Ureter (tissue), 1 donor: ENCODE results near the gene NCKAP5. TPM values are rescaled to one million over a fixed set of nuclear protein-coding genes. Genes with fewer than 3 reads are reported as not detected.

Source experiments
- DNase-seq: peaks from one replicate; pipeline ENCODE4 v3.0.0-alpha.2; 2020; ENCODE audit warnings: low spot score
- total RNA-seq: library from RNA; stranded (reverse); gene quantifications from one replicate; pipeline ENCODE4 v1.2.4, GENCODE V29; 2023
- donor health status: DM: yes; HTN: yes; CAD: no.

NCKAP5 gene
- total RNA-seq, 1 donor from 2014 or later, result 7.3 TPM

DNA sequence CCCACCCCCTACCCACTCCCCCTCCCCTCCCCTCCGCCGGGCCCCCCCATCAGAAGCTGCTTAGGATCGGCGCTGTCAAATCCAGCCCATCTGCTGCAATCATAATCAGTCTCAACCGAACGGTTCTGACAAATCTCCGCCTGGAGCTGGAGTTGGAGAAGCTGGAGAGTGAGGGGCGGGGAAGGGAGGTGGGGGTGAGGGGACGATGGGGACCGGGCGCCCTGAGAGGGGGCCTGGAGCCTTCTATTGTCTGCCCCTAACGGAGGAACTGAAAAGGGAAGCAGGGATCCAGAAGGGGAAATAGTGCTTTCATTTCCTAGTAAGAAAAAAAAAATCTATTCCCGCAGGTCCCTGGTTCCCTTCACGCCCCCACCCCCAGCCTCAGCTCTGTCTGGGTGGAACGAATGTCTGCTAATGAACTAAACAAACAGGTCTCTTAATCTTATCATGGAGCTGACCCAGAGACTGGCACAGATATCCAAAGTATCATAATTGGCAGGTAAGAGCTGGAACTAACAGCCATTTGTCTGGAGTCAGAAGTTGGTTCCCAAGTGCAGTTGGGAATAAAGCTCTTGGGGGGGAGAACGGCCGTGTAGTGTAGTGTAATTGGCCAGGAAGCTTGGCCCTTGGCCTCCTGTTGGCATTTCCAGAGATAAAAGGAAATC lies 301.2 kb downstream of the NCKAP5 start:
- no peak for DNase-seq

DNA sequence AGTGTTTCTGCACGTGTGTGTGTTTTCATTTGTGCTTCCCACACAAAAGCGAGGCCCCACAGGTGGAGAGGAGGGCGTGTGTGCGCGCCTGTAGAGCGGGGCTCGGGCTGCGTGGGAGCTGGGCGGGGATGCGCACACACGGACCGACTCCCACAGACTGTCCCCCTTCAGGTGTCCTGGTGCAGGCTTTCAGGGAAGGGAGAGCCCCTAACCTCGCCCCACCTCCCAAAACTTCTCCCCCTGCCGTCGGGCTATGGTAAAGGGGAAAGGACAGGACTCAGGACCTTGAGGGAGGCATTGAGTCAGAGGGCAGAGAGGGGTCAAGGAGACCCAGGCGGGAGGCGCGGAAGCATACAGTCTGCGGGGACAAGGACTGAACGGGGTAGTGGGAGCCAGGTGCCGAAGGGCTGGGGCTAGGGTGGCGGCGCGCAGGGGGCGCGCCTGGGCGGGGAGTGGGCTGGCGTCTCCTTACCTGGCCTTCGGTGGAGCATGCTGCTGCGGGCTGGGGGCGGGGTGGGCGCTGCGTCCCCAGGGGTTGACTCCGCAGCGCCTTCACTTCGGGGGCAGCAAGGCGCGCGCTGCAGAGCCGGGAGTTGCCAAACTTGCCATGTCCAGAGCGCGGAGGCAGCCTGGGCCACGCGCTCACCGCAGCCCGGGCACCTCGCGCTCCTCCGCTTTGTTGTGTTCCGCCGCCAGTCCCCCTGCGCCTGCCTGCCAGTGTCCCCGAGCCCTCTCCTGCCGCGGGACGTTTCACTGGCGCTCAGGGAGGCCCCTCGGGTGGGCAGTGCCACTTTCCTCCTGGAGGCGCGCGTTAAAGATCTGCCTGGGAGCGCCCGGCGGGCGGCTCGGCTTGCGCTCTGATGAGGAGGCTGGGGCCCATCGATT lies 302.0 kb downstream of the NCKAP5 start:
- no peak for DNase-seq

DNA sequence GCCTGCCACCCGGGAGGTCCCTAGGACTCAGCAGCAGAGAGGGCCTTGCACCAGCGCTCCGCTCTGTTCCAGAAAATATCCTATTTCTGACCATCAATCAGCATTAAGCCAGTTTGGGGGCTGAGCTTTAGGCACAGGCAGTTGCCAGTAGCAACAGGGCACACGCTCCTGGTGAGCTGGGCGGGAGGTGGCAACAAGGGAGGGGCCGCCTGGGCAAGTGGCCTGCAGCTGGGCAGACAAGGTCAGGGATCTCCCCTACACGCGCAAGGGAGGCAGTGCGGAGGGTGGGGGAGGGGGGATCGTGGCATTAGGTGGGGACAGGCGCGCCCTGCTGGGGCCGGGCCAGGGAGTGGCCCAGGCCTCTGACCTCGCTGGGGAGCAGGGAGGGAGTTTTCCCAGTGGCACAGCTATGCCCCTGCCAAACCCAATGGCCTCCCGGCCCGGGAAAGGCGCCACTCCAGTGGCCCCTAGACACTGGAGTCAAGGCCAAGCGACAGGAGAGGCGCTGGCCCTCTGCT lies 302.8 kb downstream of the NCKAP5 start:
- DNase-seq, result no peak

DNA sequence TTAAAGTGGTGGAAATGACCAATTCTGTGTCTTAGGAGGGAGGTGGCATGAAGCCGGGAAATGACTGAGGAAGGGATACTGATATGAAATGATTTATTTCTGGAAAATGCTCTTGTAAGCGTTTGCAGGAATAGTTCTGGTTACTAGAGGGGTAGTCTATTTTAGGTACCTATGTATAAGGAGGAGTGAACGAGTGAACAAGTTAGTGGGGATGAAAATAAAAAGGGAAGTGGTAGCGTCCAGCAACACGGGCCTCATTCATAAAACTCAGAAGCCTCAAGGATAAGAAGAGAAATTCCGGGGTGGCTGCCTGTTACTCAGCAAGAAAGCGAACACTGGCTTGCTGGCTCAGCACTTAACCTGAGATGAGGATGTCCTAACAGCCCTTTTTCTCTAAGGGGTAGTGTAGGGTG lies 303.3 kb downstream of the NCKAP5 start:
- DNase-seq, result no peak

DNA sequence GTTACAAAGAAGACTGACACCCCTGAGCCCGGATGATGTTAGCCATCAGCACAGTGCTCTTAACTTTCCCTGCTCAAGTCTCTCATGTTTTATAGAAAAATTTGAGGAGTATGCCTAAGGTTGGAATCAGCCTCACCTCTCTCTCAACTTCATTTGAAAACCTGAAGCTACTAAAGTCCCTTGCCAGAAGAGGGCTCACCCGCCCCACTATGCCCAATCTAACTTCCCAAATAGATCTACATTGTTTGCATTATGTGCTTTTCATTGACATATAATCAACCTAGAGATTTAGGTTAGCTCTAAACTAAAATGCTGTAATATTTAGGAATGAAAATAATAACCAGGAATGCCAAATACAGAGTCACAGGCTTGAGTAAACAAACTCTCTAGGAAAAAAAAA lies 305.4 kb downstream of the NCKAP5 start:
- no peak for DNase-seq

DNA sequence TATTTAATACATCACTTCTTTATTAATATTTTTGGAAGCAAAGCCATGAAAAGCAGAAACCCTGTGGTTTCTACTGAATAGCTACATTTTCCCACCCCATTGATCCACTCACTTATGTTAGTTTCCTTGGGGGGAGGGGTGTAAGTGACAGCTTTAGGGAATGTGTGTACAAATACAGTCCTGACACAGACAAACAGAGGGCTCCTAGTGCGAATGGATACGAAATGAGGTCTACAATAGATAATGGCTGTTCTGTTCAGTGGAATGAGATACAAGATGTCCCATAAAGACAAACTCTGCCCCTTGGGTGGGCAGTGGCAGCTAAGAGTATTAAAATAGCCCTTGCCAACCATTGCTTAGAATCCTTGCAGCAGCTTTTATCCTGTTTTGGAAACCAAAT lies 312.9 kb downstream of the NCKAP5 start:
- no peak for DNase-seq

DNA sequence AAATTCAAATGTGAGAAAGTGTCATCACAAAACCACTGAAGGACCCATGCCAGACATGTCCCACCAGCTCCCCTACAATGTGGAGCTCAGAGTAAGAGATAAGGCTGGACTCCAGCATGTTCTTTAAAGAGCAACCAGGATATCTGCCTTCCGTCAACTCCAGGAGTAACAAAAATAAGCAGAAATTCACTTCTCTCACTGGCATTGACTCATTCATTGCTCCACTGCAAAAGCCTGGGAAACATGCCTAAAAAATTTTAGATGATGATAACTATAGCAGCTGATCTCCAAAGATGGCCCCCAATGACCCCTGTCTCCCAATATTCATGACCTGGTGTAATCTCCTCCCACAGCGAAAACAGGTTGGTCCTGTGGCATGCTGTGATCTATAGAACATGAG lies 314.5 kb downstream of the NCKAP5 start:
- DNase-seq, result no peak

DNA sequence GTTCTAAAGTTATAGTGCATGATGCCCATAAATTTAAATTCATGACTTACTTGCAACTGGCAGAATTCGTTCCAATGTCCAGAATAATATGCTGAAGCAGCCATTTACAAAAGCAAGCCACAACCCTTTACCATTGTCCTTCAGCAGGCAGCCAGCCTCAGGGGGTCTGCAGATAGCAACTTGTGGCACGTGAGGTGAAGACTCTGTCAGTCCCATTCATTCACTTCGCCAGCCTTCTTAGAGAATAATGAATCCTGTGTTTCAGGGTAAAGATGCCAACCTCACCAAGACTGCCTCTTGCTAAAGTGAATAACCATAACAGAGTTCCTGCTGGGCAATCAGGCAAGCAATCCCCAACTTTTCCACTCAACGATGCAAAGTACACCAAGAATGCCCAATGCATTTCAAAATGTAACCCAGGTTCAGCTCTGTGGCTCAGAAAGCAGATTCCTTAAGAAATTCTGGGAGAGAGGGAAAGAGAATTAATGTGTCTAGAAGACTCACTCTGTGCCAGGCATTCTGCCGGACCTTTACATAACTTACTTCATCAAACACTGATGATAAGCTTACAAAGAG lies 315.4 kb downstream of the NCKAP5 start:
- no peak for DNase-seq

DNA sequence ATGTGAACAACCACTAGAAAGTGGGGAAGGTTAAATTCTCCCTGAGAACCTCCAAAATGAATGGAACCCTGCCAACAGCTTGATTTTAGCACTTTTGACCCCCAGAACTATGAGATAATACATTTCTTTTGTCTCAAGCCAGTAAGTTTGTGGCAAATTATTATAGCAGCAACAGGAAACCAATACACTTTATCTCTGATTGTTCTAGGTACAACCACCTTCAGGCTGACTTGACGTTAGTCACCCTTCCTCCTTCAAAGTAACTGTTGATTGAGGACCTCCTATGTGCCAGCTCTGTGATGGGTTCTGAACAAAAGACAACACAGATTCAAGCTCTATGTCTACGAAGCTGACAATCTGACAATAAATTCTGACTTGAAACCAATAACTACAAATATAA lies 318.9 kb downstream of the NCKAP5 start:
- DNase-seq, result no peak

DNA sequence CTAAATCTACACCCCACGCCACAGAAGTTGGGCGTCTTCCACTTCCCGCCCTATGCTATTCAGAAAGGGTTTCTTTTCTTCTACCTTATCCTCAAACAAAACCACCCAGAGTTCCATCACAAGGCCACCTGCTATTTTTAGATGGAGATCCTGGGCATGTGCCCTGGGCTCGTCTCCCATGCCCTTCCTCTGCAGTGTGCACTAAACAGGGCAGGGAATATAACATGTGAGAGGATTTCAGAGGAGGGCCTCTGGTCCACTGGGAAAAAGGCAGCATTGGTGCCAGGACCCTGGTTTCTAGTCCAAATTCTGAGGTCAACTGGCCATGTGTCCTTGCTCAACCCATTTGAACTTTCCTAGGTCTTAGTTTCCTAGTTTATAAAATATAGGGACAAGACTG lies 320.0 kb downstream of the NCKAP5 start:
- DNase-seq, result no peak

DNA sequence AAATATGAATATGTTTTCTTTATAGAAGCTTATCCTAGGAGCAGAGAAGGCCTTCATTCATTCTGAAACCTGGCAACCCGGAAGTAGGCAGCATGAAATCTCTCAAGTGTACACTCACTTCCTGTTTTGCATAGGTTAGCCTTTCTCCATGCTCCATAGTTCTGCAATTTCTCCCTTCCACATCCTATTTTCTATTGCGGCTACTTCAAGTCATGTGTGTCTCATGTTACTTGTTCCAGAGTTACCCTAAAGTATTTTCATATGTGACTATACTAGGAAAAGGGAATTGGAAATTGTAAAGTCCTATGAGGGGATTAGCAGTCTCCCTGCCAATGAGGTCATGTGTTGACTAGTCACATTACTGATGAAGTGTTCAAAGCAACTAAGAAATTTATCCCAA lies 320.6 kb downstream of the NCKAP5 start:
- DNase-seq, result no peak

DNA sequence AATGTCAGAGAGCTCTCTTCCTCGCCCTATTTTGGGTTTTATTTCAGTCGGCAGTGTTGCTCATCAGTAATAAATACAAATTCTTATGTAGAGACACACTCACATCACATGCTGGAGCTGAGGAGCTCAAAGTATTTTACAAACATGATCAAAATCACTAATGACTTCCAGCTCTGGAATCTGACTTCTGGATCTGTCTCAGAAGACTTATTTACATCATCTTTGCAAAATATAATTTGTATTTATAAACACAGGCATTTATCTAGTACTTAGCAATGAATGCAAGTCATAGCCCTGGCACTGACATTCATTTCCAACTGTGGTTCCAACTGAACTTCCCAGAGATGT lies 327.1 kb downstream of the NCKAP5 start:
- DNase-seq, result no peak

DNA sequence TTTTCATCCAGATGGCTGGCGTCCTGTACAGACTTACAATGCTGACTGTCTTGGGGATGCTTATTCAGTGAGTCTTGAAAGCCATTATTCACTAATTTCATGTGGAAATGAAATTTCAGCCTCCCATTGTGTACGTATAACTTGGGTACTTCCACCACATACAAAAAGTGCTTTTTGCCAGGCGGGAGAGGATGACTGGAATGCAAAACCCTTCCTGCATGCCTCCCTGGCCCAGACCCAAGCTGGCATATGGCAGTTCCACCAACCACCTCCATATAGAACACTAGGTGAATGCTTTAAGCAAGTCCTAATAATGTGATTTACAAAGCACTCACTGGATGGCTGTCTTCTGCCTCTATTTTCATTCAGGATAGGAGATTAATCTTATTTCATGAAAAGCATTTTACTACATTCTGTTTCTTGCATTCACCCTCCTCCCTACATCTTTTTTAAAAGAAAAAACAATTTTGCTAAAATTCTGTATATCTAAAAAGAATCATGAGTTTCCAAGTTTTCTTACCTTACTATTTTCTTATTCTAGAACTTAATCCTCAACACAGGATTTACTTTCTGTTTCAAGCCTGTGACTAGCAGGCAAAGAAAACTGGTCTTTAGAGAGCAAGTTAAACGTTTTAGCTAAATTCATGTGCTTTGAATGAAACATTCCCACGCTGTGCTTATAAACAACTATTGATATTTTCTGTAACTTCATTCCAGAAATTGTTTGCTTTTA lies 327.6 kb downstream of the NCKAP5 start:
- no peak for DNase-seq

DNA sequence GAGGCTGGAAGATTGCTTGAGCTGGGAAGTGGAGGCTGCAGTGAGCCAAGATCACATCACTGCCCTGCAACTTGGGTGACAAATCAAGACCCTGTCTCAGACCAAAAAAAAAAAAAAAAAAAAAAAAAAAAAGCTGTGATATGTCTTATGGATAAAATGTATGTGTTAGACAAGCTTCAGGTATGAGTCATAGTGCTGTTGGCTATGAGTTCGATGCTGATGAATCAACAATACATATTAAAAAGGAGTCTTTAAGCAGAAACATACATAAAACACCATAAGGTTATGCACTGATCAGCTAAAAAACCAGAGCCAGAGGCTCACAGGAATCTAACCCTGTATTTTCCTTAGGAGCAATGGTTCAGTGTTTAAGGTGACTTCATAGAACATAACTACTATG lies 332.3 kb downstream of the NCKAP5 start:
- no peak for DNase-seq

DNA sequence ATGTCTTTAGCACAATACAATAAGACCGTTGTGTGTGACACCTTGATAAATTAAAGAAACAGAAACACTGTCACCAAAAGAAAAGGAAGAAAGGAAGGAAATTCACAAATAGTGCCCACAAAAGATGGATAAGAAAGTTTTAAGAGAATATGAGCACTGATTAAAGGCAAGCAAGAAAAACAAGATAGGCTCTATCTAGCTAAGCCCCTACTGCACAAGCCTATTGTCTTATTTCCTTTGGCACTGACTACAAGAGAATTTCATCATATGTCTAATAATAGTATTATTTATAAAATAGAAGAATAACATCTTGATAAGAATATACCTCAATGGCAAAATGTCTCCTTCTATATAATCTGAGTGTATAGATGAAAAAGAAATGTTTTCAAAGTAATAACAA lies 335.7 kb downstream of the NCKAP5 start:
- no peak for DNase-seq

DNA sequence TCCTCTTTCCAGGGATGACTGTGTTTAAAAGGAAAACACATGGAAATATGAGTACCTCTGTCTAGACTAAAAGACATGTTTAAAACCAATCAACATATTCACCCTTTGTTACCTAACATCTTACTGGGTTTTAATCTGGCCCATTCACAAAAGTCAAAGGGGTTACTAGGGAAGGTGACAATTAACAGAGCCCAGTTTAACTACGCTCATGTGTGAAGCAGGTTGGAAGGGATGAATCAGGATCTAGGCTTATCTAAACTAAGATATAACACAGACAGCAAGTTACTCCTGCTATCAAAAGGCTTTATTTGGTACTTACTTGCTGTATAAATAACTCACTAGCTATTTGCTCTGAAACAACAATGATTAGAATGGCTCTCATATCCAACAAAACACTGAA lies 337.0 kb downstream of the NCKAP5 start:
- no peak for DNase-seq

DNA sequence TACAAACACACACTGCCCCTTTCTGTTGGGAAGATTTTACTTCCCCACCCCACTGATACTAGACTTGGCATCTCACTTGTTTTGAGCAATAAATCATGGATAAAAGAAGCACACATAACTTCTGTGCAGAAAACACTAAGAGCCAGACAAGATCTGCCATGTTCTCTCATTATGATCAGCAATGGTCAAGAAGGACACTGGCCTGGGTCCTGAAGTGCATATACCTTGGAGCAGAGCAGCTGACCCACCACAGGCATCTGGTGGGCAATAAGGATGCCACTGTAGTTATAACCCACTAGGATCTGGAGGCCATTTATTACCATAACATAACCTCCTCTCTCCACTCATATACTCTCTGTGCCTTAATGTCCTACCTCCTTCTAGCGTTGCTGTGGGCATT lies 338.3 kb downstream of the NCKAP5 start:
- no peak for DNase-seq

DNA sequence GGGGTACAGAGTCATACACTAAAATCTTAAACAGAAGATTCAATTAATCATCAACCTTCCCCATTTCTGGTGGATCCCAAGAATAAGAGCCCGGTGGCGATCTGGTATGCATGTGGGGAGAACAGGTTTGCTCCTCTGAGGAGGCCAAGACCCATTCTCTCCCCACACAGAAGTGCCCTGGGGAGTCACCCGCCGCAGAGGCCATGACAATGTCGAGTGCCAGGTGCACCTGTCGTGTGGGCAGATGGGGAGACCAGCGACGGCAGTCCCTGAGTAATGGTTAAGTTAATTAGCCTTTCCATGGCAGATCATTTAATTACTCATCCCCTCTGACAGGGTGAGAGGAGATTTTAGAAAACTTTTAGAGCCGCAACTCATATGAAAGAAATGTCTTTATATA lies 345.0 kb downstream of the NCKAP5 start:
- DNase-seq, result no peak

DNA sequence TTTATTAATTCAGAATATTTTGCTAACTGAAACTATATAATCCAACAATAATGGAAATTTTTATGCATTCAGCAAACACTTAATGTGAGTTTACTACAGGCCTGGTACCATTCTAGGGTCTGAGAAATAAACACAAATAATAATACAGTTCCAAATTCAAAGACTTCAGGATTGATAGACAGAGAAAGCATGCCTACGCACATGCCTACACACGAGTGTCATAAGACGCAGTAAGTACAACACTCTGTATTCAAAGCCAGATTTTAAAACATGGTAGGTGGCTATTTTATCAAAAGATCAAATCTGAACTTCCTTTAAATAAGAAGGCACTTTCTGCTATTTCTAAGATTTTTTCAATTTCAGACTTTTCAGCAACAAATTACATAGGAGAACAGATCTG lies 346.9 kb downstream of the NCKAP5 start:
- DNase-seq, result no peak

DNA sequence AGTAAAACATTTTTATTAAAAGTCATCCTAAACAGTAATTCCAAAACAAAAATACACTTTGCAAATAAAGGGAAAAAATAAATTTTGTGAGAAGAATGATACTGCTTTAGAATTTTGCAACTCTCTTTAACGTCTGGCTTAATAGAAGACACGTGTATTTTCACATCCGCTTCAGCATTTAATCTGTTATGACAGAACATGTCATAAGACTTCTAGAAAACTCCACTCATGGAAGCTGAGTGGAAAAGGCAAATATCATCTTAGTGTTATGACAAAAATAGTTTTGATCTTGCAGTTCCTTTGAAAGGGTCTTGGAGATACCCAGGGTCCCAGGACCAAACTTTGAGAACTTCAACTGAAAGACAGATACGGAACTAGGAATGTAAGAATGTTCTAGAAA lies 350.1 kb downstream of the NCKAP5 start:
- no peak for DNase-seq

DNA sequence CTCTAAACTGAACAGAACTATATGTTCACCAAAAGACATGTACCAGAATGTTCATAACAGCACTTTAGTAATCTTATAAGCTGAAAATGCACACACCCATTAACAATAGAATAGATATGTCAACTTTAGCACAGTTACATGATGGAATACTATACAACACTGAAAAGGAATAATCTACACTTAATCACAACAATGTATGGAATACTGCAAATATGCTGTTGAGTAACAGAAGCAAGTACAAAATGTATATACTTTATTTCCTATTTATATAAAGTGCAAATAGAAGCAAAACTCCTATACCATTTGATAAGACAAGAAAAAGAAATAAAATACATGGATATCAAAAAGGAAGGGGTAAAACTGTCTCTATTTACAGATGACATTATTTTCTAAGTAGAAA lies 352.8 kb downstream of the NCKAP5 start:
- DNase-seq, result no peak

DNA sequence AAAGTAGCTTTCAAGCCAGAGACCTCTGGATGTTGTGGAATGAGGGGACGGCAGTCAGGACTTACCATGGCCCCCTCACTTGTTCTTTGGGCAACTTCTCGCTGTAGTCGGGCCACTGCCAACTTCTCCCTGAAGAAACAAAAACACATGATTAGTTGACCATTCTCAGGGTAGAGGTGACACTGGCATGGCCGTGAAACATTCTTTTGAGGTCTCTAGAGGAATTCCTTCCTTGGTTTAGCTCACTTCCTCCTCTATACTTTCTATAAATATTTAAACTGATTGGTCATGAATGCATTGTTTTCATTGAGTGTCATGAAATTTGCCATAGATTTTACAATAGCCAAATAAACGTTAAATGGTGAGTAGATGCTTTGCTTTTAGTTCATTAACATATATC lies 354.6 kb downstream of the NCKAP5 start:
- no peak for DNase-seq
